Measurements from ENCODE around the gene HES2.
"Not testable (repeated sequence)": the region's sequence is repeated elsewhere in the genome, so short reads cannot be mapped to it uniquely, and the experiment has no call there.

Gene HES2

GRCh38 chr1:6435129-6435528 lies 15.4 kb upstream of the HES2 start:
- no peak for DNase-seq

DNA sequence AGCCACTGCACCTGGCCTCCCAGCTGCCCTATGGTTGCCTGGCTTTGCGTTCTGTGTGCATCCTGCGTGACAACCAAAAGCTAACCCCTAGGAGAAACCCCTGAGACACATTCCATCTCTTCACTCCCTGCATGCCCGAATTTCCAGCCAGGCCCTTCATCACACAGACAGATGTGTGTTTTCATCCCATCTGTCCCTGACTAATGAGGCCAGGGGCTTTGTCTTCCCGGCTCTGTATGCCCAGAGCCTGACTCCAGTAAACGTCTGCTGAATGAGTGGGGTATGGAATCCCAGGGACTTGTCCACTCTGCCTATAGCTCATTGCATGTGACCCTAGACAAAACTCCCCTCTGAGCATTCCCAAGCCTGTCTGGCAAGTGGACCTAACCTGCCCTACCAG lies 14.5 kb upstream of the HES2 start:
- DNase-seq = no peak

DNA sequence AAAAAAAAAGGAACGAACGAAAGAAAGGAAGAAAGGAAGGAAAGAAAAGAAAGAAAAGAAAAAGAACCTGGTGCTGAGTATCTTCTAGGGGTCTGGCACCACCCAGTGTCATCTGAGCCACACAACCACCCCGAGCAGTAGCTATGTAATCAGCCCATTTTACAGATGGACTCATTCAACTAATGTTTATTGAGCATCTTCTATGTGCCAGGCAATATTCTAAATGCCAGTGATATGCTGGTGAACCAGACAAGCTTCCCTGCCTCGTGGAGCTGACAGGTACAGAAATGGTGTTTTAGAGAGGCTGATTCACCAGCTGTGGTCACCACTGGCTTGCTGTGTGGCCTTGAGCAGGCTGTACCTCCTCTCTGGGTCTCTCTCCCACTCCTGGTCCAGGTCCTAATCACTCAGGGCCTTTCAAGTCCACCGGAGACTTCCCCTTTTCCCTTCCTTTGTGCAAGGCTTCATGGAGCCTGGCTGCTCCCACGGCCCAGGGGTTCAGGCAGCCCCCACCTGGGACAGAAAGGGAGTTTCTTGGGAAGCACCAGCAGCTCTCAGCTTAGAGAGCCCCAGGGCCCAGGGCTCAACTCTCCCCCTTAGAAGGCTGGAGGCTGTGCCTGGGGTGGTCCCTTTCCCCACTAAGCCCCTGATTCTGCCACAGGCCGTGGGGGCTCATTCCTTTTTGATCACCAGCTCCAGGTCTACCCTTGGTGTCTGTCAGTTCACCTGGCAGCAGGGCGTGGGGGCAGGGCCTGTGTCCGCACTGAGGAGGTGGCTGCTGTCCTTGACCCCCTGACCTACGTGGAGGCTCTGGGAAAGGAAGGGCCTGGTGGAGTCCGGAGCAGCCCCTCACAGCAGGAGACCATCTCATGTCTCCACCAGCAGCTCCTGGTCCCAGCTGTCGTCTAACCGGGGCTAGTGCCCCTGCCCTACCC lies 12.2 kb upstream of the HES2 start:
- DNase-seq = not testable (repeated sequence)

- not testable (repeated sequence) for DNase-seq
These were observed 10.1 kb upstream of the HES2 start for GRCh38 chr1:6429660-6430411.

DNA sequence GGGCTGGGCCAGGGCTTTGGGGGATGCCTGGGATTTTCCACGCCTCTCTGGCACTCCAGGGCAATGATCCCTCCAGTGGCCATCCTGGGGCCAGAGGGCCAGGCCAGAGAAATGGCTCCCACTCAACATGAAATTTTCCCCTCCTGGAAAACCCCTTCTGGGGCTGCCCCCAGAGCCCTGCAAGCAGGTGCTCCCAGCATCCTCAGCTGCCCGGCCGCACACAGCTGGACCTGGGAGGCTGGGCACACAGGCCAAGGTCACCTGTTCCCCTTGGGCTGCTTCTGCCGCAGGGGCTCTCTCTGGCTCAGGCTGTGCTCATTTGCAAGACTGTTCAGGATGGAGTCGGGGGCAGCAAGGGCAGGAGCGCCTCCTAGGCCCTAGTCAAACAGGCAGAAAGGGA lies 8.7 kb upstream of the HES2 start:
- not testable (repeated sequence) for DNase-seq

DNA sequence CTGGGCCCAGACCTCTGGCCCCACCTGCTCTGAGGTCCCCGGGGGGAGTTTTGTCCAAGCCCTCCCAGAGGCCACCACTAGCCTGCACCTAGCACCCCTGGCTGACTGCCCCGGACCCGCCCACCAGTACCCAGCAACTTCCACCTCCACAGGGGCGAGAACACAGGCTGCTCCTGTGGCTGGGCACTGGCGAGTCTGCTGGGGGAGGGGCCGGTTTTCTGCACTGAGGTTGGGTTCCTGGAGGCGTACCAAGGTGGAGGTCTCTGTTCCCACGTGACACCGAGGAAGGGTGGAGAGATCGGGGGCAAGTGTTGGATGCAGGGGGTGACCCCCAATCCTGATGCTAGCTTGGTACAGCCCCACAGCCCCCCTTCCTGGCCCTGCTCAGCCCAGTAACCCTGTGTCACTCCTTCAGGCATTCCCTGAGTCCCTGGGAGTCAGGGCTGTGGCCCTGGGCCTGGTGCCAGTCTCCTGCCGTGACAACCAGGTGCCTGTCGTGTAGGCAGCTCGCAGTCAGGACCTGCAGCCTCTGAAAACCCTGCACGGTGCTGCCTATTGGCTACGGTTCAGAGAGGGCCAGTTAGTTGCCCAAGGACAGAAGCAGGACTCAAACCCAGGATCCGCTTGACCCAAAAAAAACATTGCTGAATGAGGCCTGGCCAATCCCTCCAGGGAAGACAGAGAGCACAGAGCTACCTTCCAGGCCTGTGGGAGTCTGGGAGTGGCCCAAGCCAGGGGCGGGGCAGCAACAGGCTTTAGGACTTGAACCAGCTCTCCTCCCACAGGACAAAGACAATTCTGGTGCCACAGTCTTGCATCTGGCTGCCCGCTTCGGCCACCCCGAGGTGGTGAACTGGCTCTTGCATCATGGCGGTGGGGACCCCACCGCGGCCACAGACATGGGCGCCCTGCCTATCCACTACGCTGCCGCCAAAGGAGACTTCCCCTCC lies 8.0 kb upstream of the HES2 start:
- DNase-seq = no peak

GRCh38 chr1:6426972-6427350 lies 7.2 kb upstream of the HES2 start:
- no peak for DNase-seq

DNA sequence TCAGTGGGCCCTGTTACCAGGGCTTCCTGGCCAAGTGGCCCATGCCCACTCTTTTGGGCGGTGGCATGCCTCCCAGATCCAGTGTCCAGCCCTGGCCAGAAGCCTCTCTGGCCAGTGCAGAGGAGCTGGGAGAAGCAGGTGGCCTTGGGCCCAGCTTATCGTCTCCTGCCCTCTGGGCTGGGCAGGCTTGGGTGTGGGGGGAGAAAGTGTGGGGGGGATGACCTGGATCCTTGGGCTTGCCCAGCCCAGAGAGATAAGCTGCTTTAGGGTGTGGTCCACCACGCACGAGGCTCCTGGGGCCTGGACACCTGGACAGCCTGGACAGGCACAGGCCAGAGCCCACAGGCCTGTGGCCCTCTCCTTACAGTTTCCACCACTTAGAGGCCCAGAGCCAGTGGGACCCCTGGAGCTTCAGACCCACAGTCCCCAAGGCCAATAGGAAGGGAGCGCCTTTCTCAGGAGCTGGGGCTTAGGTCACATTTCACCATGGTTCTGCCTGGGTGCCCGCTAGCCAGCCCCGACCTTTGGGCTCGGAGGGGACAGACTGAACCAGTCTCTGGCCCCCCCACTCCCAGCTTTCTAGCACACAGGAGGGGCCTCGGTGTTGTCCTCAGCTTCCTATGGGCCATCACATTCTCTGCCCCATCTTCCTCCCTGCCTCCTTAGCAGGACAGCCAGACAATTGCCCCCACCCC lies 6.7 kb upstream of the HES2 start:
- DNase-seq = no peak

DNA sequence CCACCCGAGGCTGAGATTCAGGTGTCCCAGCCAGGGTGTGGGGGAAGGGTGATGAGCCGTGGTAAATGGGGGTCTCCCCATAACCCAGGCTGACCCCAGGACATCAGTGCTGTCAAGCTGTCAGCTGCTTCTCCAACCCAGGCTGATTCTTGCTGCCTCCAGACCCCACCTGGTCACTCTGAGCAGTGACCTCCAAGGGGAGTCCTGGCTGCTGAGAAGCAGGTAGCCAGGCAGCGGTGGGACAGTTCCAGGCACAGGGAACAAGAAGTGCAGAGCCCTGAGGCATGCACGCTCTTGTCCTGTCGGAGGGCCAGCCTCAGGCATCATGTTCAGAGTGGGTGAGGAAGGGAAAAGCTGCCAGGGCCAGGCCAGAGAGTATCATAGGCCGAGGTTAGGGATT lies 5.9 kb upstream of the HES2 start:
- DNase-seq = no peak

GRCh38 chr1:6424619-6425593 lies 5.2 kb upstream of the HES2 start, which contains the start of gene ESPN:
TSS of gene ESPN (plus strand) at chr1:6424776. CDS start at chr1:6424956, 180 bp downstream.
- DNase-seq = no peak

DNA sequence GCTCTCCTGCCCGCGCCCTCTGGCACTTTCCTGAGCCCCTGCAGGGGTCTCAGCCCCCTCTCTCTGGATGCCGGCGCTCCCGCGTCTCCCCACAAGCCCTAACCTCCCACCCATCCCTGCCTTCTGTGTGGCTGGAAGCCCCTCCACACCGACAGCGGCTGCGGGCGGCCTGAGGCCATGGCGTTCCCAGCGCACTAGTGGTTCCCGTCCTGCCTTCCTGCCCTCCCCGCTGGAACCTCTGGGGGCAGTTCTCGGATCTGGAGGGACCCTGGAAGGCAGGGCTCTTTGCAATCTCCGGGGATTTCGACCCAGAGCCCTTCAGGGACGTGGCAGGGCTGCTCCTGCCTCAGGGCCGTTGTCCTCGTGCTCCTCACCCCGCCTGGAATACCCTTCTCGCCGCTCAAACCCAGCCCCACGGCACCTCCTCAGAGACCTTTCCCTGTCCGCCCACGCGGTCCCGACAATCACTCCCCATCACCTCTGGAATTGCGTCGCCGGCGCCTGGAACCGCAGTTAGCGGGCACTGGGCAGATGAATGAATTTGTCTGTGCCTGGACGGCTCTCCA lies 4.4 kb upstream of the HES2 start:
- no peak for DNase-seq

DNA sequence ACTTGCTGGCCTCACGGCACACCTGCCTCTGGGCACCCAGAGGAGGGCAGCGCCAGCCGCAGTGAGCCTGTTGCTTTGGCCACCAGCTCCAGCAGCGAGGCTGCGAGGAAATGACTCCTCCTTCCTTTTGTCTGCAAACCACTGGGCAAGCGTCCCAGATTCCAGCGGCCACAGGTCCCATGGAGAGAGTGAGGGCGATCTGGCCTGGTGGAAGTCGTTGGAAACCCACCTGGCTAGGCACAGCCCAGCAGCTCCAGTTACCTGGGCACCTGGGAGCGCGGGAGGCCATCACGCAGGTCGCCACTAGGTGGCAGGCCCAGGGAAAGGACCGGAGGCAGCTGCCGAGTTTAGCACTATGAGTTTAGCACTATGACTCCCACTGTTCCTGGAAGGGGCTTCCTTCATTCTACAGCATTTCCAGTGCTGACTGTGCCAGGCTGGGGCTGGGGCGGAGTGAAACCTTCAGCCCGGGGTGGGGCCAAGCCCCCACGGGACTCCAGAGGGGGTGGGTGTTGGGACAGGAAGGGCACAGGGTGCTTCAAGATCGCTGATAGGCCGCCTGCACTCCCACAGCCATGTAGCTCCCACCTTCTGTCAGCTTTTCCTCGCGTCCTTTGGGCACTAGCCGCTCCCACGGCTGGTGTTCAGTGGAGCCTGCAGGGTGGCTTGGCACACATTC lies 3.7 kb upstream of the HES2 start:
- peak; percentile 67 for DNase-seq

DNA sequence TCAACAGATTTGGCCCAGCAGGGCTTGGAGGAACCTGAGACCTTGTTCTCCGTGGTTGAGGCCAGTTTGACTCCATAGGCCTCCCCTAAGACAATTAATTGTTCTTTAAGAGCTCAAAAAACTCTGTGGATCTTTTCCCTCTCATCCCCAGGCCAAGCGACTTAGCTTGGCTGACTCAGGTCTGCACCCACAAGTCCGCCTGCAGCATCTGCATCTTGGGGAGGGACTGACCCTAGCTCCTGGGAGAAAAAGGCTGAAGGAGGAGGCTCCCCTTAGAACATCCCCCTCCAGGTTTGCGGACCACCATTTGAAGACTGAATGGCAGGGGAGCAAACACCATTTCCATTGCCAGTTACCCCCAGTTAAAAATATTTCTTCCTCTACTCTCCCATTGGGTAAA lies 1.5 kb upstream of the HES2 start:
- DNase-seq = no peak

- DNase-seq = no peak
These were observed 829 bp upstream of the HES2 start for GRCh38 chr1:6420454-6421042.

- no peak for DNase-seq
These were observed 319 bp downstream of the HES2 start for GRCh38 chr1:6419397-6419803.

GRCh38 chr1:6418668-6419396 lies 887 bp downstream of the HES2 start:
- DNase-seq = no peak

GRCh38 chr1:6417961-6418667 lies 1.6 kb downstream of the HES2 start:
- DNase-seq = no peak

- DNase-seq = no peak
These were observed 2.8 kb downstream of the HES2 start for GRCh38 chr1:6416906-6417305.
